Stimulated activated CD4-positive, alpha-beta T cell treated with anti-CD3 and anti-CD28 coated beads, Interleukin-4, amount 100 ng/mL, for 4 hours (primary cell): ENCODE measurements around the gene SIGLEC9.
A peak's percentile ranks its signal among the peaks of the same experiment; 100 is the strongest.

ENCODE experiments used
- DNase-seq, 2 experiments: peaks; one replicate each; pipeline ENCODE4 v3.0.0-alpha.2; 2020

SIGLEC9 gene

DNA sequence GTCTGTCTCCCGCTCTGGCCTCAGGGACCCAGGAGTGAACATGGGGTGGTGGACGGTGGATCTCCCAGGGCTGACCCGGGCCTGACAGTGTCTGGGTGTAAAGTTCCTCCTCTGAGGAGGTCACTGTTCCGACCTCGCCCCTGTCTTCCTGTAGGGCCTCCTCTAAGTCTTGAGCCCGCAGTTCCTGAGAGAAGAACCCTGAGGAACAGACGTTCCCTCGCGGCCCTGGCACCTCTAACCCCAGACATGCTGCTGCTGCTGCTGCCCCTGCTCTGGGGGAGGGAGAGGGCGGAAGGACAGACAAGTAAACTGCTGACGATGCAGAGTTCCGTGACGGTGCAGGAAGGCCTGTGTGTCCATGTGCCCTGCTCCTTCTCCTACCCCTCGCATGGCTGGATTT is at the start of gene SIGLEC9:
TSS of gene SIGLEC9 (plus strand) at position 178 of the 400 bp plus-strand sequence. CDS start at position 247, 69 bp downstream.
- DNase-seq: no peak

DNA sequence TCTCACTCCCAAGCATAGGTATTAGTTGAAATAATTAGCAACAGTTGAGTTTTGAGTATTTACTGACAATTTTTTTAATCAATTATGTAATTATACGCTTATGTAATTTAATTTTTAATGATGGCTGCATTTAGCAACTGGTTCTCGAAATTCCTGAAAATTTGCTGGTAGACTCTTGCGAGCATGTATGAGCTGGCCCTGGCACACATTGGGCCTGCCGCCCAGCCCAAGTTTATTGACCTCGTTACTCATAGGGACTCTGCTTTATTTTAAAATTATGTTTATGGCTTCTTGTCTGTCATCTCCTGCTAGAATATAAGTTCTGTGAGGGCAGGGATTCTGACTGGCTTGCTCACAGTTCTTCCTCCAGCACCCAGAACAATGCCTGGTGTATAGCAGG is 48.7 kb upstream of the SIGLEC9 start:
- DNase-seq: no peak

DNA sequence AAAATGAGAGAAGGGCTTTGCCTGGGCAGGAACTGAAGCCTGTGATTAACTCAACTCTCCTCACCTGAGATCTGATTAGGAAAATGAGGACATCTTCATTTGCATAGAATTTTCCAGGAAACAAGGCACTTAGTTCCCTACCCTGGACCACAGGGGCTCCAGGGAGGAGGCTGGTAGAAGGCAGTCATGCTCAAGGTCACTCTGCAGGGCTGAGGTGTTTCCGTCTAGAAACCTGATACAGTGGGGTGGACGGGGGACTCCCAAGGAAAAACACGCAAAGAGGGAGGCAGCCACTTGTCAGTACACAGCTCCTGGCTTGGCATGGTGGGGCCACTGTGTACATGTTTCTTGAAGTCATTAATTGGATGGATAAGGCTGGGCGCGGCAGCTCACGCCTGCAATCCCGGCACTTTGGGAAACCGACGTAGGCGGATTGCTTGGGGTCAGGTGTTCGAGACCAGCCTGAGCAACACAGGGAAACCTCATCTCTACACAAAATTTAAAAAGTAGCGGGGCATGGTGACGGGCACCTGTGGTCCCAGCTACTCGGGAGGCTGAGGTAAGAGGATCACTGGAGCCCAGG is 48.0 kb upstream of the SIGLEC9 start:
- no peak for DNase-seq

DNA sequence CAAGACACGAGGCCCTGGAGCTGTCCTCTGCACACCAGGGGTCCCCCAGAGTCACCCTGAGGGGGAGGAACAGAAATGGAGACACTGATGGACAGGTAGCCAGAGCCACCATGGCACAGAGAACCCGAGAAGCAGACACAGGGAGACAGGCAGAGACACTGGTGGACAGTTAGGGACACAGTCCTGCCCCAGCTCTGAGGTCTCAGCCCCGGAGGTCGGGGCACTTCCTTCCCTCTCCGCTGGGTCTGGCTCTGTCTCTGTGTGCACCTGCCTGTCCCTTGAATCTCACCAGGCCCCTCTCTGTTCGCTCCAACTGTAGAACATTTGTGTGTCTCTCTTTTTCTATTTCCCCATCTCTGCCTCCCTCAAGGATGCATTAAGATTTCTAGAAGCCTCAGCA is 46.6 kb upstream of the SIGLEC9 start:
- no peak for DNase-seq

DNA sequence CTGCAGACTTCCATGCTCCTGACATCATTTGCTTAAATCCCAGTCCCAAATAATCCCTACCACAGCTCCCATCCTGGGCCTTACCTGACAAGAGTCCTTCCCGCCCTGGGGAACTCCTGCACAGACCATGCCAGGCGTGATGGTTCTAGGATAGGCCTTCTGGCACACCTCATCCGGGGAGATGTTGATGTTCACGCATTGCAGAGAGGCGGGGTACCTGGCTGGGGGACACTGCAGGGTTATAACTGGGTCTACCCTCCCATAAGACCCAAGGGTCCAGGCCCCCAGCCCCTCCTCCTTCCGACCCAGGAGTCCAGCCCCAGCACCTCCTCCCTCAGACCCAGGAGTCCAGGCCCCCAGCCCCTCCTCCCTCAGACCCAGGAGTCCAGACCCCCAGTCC is 46.0 kb upstream of the SIGLEC9 start:
- DNase-seq: no peak

DNA sequence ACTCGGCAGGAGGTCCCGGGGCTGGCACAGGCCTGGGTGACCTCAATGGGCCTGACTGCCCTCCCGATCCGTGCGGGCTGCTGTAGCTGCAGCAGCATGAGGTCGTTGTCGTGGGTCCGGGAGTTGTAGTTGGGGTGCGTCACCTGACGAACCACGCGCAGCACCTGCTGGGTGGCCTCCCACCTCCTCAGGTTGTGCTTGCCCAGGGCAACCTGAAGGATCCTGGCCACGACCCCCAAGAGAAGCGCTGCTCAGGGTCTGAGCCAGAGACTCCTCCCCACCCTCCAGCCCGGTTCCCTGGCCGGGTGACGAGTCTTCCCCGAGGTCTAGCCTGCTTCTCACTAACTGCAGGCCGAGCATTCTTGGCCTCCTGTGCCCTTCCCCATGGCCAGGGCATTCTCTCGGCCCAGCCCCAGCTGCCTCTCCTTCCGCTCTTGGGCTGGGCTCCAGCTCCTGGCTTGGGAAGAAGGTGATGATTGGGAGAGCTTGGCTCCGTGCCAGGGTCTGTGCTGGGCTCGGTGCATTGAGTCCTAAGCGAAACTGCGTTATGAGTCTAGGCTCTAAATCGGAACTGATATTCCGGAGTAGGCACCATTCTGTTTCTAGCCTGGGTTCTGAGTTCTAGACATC is 45.1 kb upstream of the SIGLEC9 start:
- no peak for DNase-seq

DNA sequence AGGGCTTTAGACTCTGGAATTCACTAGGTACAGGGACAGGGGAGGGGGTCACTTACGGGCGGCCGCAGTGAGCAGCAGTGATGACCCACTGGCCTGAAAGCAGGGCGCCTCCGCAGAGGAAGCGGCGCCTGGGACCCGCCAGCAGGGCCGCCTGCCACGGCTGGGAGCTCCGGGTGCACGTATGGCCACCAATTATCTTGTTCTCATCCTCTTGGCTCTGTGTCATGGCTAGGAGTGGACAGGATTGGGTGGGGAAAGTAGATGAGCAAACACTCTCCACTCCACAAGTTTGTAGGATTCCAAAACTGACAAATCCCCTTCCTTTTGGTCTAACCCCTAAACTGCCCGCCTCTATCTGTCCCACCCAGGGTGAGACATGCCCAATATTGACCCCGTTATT is 43.2 kb upstream of the SIGLEC9 start:
- DNase-seq: no peak

DNA sequence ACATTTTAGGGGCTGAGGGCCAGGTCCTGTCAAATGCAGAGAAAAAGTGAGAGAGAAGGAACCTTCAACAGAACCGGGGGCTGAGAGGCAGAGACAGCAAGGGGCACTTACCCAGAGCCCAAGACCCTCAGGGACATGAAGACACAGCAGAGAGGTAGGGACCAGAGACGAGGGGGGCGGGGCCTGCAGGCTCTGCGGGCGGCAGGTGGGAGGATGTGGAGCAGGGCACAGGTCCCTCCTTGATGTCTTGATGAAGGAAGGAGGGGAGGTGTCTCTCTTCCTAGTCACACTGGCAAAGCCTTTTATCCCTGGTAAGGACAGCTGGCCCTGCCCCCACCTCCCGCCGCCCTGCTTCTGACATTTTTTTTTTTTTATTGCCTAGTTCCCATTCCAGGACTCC is 42.1 kb upstream of the SIGLEC9 start, which contains the start of gene KLK14:
TSS of gene KLK14 (minus strand) at position 277 of the 400 bp plus-strand sequence. CDS start at position 4, 273 bp downstream.
- no peak for DNase-seq

DNA sequence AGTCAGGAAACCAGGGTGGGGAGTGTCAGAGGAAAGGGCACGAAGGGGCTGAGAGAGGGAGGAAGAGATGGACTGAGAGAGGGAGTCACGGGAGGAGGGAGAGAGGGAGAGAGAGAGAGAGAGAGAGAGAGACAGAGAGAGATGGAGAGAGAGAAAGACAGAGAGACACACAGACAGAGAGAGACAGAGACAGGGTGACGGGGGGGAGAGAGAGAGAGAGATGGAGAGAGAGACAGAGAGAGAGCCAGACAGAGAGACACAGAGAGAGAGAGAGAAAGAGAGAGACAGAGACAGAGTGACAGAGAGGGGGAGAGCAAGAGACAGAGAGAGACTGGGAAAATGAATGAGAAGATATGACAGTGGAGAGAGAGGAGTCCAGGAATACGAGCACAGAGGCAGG is 41.5 kb upstream of the SIGLEC9 start:
- DNase-seq: no peak

DNA sequence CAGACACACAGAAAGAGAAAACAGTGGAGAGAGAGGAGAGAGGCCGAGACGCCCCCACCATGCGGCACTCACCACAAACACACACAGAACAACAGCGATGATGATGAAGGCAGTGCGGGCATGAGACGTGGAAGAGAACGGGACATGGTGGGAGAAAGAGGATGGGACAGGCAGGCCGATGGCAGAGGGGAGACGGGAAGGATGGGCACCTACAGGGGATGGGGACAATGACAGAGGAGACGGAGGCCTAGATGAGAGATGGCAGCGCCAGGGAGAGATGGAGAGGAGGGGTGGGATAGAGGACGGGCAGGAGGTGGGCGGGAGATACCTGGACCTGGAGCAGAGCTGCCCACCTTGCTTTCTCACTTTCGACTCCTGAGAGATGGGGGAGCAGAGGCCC is 40.9 kb upstream of the SIGLEC9 start:
- no peak for DNase-seq

DNA sequence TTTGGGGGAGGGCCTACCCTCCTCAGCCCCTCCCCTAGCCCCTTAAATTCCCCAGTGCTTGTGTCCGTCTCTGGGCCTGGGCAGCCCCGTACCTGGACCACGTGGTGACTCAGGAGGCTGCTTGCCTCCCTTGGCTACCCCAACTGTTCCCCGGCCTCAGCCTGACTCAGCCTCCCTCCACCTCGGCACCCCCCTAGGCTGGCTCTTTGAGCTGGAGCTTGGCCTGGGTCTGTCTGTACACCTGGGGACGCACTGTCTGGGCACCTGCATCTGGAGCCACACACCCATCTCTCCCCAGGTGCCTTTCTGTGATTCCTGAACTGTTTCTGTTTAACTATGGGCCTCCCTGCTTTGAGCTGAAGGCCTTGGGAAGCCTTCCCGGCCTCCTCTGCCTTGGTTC is 40.2 kb upstream of the SIGLEC9 start:
- no peak for DNase-seq

DNA sequence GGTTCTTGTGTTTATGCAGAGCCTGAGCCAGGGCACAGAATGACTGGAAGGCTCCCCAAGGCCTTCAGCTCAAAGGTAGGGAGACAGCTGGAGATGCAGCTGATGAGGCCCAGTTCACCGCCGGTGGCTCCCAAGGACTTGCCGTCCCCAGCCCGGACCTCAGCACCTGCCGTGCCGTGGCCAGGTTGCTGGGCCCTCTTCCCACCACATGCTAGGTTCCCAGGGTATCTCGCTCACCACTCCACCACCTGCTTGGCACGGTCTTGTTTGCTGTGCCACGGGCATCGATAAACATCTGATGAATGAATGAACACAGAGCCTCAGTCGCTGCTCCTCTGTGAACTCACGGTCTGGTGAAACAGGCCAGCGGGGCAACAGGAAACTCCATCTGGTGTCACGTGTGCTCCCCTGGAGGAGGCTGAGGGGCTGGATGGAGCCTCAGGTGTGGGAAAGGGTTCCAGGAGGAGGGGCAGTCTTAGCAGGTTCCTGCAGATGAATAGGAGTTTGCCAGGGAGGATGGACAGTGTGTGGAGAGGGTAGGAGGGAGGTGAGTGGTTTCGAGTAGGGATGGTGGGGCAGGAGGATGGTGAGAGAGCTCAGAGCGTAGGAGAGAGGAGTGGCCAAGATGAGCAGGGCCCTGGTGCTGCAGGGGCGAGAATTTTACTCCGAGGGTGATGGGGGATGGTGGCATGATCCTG is 38.4 kb upstream of the SIGLEC9 start:
- DNase-seq: no peak

DNA sequence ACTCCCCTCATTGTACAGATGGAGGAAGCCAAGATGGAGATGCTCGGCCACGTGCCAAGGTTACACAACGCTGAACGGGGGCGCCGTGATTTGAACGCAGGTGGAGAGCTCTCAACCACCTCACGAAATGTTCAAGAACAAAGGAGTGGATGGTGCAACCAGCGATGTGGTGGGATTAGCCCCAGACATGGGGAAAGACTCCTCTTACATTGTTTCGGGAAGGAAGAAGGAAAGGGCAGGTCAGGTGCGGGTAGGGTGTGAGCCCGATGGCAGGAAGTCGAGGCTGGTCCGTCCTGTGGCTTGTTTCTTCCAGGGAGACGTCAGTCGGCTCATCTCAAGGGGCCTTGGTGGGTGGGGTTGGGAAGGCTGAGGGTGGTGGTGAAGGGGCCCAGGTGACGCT is 34.9 kb upstream of the SIGLEC9 start:
- DNase-seq: no peak

DNA sequence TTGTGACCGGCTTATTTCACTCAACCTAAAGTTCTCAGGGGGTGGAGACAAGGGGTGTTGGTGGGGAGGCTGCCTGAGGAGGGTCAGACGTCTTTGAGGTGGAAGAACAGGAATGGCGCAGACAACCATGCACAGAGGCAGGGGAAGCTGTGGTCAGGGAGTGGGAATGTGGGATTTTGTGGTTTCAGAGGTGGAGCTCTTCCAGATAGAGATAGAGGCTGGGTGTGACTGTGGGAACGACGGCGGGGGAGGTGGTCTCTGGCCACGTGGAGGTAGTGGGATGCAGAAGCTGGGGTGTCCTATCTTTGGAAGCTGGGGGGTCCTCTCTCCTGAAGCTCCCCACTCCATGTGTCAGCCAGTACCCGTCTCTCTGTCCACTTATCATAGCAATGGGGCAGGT is 34.2 kb upstream of the SIGLEC9 start:
- DNase-seq: no peak

DNA sequence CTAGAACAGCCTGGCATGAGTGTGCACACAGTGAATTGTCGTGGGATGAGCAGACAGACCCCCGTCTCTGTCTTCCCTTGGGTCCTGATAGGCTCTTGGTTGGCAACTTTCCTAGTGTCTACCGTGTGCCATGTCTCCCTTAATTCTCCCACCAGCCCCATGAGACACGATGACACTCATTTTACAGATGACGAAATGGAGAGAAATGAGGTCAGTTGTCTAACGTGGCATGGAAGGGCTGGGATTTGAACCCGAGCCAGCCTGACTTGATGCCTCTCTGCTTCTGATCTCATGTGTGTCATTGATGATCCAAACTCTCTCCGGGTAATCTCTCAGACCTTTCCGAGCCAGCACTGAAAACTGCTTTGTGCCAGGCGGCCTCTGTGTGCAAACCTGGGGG is 33.6 kb upstream of the SIGLEC9 start:
- DNase-seq: no peak

DNA sequence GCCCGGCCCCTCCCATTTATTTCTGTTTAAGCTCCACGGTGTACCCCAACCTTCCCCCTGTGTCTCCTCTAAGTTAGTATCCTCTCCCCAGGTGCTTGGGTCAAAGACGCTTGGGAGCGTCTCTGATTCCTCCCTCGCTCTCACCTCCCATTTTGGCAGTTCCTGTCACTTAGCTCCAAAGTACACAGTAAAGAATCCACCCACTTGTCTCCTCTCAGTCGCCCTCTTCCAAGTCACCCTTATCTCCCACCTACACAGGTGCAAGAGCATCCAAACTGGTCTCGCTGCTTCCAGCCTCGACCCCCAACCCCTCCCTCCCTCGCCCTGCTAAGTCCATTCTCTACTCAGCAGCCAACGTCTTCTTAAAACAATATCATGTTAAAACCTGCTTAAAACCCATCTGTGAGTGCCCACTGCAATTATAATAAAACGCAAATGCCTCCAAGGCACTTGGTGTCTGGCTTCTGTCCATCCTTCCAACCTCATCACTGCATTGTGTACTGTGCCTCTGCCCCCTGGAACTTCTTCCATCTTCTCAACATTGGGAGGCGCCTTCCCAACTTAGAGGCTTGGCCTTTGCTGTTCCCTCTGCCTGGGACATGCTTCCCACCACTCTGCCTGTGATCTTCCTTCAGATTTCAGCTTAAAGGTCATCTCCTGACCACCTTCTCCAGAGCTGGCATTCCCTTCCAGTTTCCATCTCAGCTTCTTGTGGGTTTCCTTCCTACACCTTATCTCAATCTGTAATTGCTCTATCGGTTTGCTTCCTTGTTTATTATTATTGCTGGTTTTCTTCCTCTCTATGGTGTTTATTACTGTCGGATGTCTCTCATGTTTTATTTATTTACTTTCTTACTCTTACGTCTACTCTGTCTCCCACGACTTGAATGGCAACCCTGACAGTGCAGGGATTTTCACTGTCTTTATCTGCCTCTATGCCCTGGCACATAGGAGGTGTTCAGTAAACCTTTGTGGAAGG is 32.5 kb upstream of the SIGLEC9 start:
- no peak for DNase-seq

DNA sequence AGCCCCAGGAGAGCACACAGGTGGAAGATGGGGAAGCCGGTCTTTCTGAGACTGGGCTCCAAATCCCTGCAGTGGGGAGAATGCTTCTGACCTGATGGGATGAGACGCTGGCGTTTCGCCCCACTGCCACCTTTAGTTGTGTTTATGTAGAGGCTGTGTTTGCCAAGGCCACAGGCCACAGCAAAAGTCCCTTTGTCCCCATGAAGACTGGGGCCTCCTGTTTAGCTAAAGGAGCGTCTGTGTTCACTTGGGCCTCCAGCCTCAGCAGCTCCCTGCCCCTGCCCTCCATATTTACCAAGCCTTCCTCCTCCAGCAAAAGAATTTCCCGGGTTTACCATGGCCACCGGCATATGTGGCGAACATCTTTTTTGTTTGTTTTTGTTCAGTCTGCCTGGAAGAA is 31.6 kb upstream of the SIGLEC9 start:
- DNase-seq: no peak

DNA sequence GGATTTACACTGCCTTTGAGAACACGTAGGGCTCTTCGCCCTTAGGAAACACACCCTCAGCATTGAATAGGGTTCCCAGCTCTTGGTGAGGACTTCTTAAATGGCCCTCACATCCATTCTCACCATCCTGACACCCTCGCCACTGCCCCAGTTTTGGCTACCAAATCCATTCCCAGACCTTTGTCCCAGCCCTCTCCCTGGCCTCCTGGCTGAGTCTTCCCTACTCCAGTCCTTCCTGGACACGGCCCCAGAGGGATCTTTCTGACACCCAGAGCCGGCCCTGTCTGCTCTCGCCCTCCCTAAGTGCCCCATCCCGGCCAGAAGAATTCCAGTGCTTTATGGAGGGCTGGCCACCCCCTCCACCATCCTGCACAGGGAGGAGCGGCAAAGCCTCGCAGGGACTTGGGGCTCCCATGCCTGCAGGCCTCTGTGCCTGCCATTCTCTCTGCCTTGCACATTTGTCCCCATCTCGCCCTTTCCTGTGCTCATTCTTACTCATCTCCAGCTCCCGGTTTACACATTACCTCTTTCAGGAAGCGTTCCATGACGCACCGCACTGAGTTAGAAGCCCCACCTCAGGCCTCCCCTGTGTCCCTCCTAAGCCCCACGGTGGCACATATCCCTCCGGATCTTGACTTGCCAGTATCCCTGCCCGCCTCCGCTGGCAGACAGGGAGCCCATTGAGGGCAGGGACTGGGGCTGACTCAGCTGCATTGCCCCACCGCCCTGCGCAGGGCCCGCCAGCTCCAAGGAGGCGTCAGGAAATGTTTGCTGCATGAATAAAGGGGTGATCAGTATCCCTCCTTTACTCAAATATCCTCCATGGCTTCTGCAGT is 31.0 kb upstream of the SIGLEC9 start:
- no peak for DNase-seq

DNA sequence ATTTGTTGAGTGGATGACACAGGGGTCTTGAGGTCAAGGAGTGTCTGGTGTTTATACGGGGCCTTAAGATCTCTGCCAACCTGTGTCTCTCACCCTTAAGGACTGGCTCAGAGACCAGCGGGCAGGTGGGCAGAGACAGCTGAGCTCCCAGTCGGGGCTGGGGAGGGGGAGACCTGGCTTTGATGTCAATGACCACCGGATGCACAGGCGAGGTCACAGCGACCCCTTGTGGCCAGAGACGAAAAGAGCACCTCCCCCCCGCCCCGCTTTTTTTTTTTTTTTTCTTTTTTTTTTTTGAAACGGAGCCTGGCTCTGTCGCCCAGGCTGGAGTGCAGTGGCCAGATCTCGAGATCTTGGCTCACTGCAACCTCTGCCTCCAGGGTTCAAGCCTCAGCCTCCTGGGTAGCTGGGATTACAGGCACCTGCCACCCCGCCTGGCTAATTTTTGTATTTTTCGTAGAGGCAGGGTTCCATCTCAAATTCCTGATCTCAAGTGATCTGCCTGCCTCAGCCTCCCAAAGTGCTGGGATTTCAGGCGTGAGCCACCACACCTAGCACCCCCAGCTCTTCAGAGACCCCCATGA is 29.9 kb upstream of the SIGLEC9 start:
- peak in 1 of 2 experiments; percentile 33 for DNase-seq

DNA sequence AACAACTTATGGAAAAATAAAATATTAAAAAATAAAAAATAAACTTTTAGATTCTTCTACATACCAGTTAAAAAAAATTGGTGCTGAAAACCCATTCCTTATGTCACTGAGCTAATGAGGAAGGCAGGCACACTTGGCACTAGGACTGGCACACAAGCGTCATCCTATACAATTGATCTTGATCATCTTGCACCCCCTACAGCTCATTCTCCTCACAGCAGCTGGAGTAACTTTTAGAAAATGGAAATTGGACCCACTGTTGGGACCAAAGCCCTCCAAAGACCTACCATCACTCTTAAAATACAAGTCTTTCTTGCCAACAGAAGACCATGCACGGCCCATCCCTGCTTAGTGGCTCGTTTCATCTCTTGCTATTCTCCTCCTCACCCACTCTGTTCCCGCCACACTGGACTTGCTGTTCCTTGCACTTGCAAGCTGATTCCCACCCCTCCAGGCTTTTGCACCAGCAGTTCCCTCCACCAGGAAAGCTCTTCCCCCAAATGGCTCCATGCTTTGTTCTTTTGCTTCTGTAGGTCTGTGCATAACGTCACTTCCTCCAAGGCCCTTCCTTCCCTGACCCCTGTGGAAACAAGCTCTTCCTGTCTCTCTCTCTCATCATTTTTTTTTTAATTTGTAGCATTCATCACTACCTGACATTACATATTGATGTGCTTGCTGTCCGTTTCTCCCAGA is 28.1 kb upstream of the SIGLEC9 start:
- DNase-seq: no peak

DNA sequence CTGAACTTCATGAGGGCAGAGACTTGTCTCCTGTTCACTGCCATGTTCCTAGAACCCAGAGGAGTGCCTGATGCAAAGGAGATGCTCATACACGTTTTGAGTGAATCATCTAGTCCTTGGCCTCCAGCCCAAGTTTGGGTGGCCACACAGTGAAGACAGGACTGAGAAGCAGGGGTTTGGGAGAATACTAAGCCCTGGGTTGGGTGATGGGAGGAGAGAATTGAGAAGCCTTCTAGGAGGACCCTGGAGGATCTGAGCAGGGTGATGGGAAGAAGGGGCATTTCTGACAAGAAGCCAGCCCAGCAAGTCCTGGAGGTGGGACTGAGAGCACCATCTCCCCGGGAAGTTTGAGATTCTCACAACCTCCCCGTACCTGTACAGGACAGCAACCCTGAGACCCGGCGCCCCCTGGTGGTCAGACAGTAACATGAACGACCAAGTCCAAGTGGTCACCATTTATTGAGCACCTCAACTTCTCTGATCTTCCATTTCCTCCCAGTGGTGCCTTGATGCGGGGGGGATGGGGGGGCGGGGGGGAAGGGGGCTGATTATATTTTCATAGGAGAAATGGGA is 27.5 kb upstream of the SIGLEC9 start:
- DNase-seq: peak; percentile 47 to 70
